ENCODE measurements around the gene RAB44. TPM values are rescaled to one million over a fixed set of nuclear protein-coding genes. Genes with fewer than 3 reads are reported as not detected.

The RAB44 gene
- total and polyA plus RNA-seq, 2 donors (not counting 1 experiment from before 2014, with no cell fraction given) = 0.15 to 0.16 TPM

DNA sequence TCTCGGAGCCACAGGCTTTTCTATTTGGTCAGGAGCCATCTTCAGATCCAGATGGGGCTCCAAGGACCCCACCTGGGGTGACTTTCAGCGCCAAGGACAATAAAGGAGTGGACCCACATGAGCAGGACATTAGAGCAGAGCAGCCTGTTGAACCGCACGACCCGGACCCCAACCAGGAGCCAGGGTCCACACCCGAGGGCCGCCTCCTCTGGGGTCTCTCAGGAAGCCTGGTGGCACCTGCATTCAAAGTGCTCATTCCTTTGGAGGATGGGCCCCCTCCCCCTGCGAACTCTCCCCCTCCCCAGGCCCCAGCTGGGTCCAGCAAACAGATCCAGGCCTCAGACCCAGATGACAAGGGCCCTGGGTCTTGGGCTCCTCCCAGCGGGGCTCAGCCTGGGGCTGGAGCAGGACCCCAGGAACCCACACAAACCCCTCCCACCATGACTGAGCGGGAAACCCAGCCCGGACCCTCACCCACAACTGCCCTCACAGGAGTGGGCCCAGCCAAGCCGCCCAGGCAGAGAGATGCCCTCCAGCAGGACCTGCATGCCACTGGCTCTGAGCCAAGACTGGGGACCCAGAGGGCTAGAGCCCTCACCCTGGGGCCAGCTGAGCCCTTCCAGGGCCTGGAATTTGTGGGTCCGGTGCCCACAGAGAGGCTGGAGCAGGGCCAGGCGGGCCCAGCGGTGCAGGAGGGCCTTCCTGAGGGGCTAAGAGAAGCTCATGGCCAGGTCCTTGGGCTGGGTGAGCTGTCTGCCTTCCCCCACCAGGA, 23.9 kb downstream of the RAB44 start:
- H3K27me3 Mint-ChIP-seq = no peaks in the 10 kb centered on the region
- POLR2A ChIA-PET = no interaction called here
- intact Hi-C loops (cut with micrococcal nuclease) = loop anchor here (5.0 kb wide), 1 partner anchor 39 kb away; no protein-coding TSS in a partner anchor
- no peaks in the 10 kb centered on the region for H3K9me3 Mint-ChIP-seq (ENCODE audit: insufficient read depth)
- peaks cover 40 to 43% of the 10 kb centered on the region in 2 donors for H3K4me1 ChIP-seq (ENCODE audit: control insufficient read depth in 2 of 2, insufficient read depth in 2 of 2, low read length in 2 of 2)
- TF ChIP-seq, protein P1, sequence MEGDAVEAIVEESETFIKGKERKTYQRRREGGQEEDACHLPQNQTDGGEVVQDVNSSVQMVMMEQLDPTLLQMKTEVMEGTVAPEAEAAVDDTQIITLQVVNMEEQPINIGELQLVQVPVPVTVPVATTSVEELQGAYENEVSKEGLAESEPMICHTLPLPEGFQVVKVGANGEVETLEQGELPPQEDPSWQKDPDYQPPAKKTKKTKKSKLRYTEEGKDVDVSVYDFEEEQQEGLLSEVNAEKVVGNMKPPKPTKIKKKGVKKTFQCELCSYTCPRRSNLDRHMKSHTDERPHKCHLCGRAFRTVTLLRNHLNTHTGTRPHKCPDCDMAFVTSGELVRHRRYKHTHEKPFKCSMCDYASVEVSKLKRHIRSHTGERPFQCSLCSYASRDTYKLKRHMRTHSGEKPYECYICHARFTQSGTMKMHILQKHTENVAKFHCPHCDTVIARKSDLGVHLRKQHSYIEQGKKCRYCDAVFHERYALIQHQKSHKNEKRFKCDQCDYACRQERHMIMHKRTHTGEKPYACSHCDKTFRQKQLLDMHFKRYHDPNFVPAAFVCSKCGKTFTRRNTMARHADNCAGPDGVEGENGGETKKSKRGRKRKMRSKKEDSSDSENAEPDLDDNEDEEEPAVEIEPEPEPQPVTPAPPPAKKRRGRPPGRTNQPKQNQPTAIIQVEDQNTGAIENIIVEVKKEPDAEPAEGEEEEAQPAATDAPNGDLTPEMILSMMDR (IDR thresholded peaks at IDR 0.05) = no peak
- no peak for TF ChIP-seq EZH2 (IDR thresholded peaks at IDR 0.05; ENCODE audit: borderline replicate concordance, insufficient read depth, low read depth, low read length, poor library complexity, severe bottlenecking)
- no peak overlapping the region for H3K27ac Mint-ChIP-seq
- H3K79me2 ChIP-seq (ENCODE audit: control insufficient read depth, insufficient read depth, low read length) = no peaks in the 10 kb centered on the region
- DNase-seq (no peak), ATAC-seq (ENCODE audit: low read depth) (no peak)
- H4K20me1 ChIP-seq (ENCODE audit: control insufficient read depth, insufficient read depth, low read length, poor library complexity, severe bottlenecking) = no peaks in the 10 kb centered on the region
- H3K27ac ChIP-seq (ENCODE audit: low read length in 2 of 2) = no peak overlapping the region
- peaks cover 0 to 9% (median 0%) of the 10 kb centered on the region in 3 donors for H3K9me3 ChIP-seq (ENCODE audit: control extremely low read depth in 1 of 3, control insufficient read depth in 2 of 3, insufficient read depth in 1 of 3, low read length in 2 of 3)
- no peak overlapping the region for H3K4me3 ChIP-seq (ENCODE audit: control extremely low read depth in 1 of 5, extremely low read depth in 1 of 5, insufficient read depth in 1 of 5, low read depth in 2 of 5, low read length in 4 of 5)
- H3K36me3 ChIP-seq (replicated peaks in 1 of 2; ENCODE audit: control extremely low read depth in 1 of 2, control insufficient read depth in 1 of 2, extremely low read depth in 1 of 2, insufficient read depth in 2 of 2, low read length in 1 of 2) = no peaks in the 10 kb centered on the region
- CTCF ChIA-PET = interaction anchor here (3.6 to 11.6 kb wide), 4 partner anchors 37 to 106 kb away, joined by 19 to 88 read pairs (median 24); partner anchors contain the start of gene CDKN1A
- no peak overlapping the region for H3K4me3 Mint-ChIP-seq
- peaks cover 40% of the 10 kb centered on the region for H3K4me1 Mint-ChIP-seq
- WGBS (ENCODE audit: insufficient coverage) = 93% methylated on average over 14 of the region's 15 CpGs
- no peak overlapping the region for H3K9ac ChIP-seq (ENCODE audit: low read length)
- no peaks in the 10 kb centered on the region for H3K27me3 ChIP-seq (replicated peaks in 1 of 4; ENCODE audit: control extremely low read depth in 1 of 4, control insufficient read depth in 3 of 4, insufficient read depth in 4 of 4, low read length in 3 of 4)
- H2AFZ ChIP-seq (ENCODE audit: insufficient read depth, low read depth, low read length, poor library complexity, severe bottlenecking) = no peak overlapping the region
- H3K4me2 ChIP-seq (replicated peaks; ENCODE audit: low read depth, low read length, poor library complexity, severe bottlenecking) = no peak overlapping the region

DNA sequence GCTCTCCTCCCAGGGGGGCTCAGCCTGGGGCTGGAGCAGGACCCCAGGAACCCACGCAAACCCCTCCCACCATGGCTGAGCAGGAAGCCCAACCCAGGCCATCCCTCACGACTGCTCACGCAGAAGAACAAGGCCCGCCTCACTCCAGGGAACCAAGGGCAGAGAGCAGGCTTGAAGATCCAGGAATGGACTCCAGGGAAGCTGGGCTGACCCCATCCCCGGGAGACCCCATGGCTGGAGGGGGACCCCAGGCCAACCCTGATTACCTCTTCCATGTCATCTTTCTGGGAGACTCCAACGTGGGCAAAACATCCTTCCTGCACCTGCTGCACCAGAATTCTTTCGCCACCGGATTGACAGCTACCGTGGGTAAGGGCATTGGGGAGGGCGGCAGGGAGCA, 24.7 kb downstream of the RAB44 start:
- H3K4me3 ChIP-seq (ENCODE audit: control extremely low read depth in 1 of 5, extremely low read depth in 1 of 5, insufficient read depth in 1 of 5, low read depth in 2 of 5, low read length in 4 of 5) = no peak overlapping the region
- no peak overlapping the region for H3K9ac ChIP-seq (ENCODE audit: low read length)
- Mint-ChIP-seq H3K4me1 (peaks cover 48% of the 10 kb centered on the region), H3K4me3 (no peak overlapping the region), H3K9me3 (ENCODE audit: insufficient read depth) (no peaks in the 10 kb centered on the region), H3K27me3 (no peaks in the 10 kb centered on the region), H3K27ac (no peak overlapping the region)
- no peaks in the 10 kb centered on the region for H3K79me2 ChIP-seq (ENCODE audit: control insufficient read depth, insufficient read depth, low read length)
- no peak for TF ChIP-seq EZH2 (IDR thresholded peaks at IDR 0.05; ENCODE audit: borderline replicate concordance, insufficient read depth, low read depth, low read length, poor library complexity, severe bottlenecking)
- TF ChIP-seq, protein P1 (IDR thresholded peaks at IDR 0.05) = no peak
- ChIA-PET CTCF (interaction anchor here (1.0 to 11.6 kb wide), 6 partner anchors 10 to 107 kb away, joined by 3 to 88 read pairs (median 13); partner anchors contain the start of gene CDKN1A), POLR2A (no interaction called here)
- 98% methylated on average over 8 of the region's 10 CpGs for WGBS (ENCODE audit: insufficient coverage)
- no peak overlapping the region for H3K4me2 ChIP-seq (replicated peaks; ENCODE audit: low read depth, low read length, poor library complexity, severe bottlenecking)
- intact Hi-C loops (cut with micrococcal nuclease) = loop anchor here (5.0 kb wide), 1 partner anchor 40 kb away; no protein-coding TSS in a partner anchor
- H3K36me3 ChIP-seq (replicated peaks in 1 of 2; ENCODE audit: control extremely low read depth in 1 of 2, control insufficient read depth in 1 of 2, extremely low read depth in 1 of 2, insufficient read depth in 2 of 2, low read length in 1 of 2) = no peaks in the 10 kb centered on the region
- peaks cover 48 to 51% of the 10 kb centered on the region in 2 donors for H3K4me1 ChIP-seq (ENCODE audit: control insufficient read depth in 2 of 2, insufficient read depth in 2 of 2, low read length in 2 of 2)
- H3K27ac ChIP-seq (ENCODE audit: low read length in 2 of 2) = no peak overlapping the region
- no peaks in the 10 kb centered on the region for H3K27me3 ChIP-seq (replicated peaks in 1 of 4; ENCODE audit: control extremely low read depth in 1 of 4, control insufficient read depth in 3 of 4, insufficient read depth in 4 of 4, low read length in 3 of 4)
- ATAC-seq (ENCODE audit: low read depth) = no peak
- no peak overlapping the region for H2AFZ ChIP-seq (ENCODE audit: insufficient read depth, low read depth, low read length, poor library complexity, severe bottlenecking)
- no peak for DNase-seq
- H3K9me3 ChIP-seq (ENCODE audit: control extremely low read depth in 1 of 3, control insufficient read depth in 2 of 3, insufficient read depth in 1 of 3, low read length in 2 of 3) = peaks cover 0 to 10% (median 0%) of the 10 kb centered on the region in 3 donors
- no peaks in the 10 kb centered on the region for H4K20me1 ChIP-seq (ENCODE audit: control insufficient read depth, insufficient read depth, low read length, poor library complexity, severe bottlenecking)
